GM12878 (cell line): ENCODE measurements around the gene PGBD5.

Experiments used
- CEBPB ChIP-seq, 2 experiments: fragments of 150-350 bp in 1 of 2; IDR thresholded peaks; 2 replicates each; pipeline ENCODE4 v1.6.1; 2012 to 2014; ENCODE audit warnings: low read depth in 2 of 2, low read length in 2 of 2, borderline replicate concordance in 1 of 2, inconsistent platforms in 1 of 2
- FOXM1 ChIP-seq: IDR thresholded peaks from 2 replicates; pipeline ENCODE4 v1.6.1; 2012; ENCODE audit warnings: low read depth, mild to moderate bottlenecking, inconsistent platforms, low read length, moderate library complexity
- JUNB ChIP-seq: IDR thresholded peaks from 2 replicates; pipeline ENCODE4 v1.6.1; 2016; ENCODE audit warnings: antibody characterized with exemption, mild to moderate bottlenecking
- NBN ChIP-seq: fragments of 450-650 bp; IDR thresholded peaks from 2 replicates; pipeline ENCODE4 v1.6.1; 2016
- NKRF ChIP-seq: fragments of 450-650 bp; conservative IDR thresholded peaks from 2 replicates; pipeline ENCODE4 v1.6.1; 2017; ENCODE audit warnings: mild to moderate bottlenecking, moderate library complexity
- RAD21 ChIP-seq: IDR thresholded peaks from 2 replicates; pipeline ENCODE4 v1.6.1; 2011; ENCODE audit warnings: mild to moderate bottlenecking, low read depth, low read length, moderate library complexity; ENCODE audit not compliant: insufficient read depth
- SMAD5 ChIP-seq: IDR thresholded peaks from 2 replicates; pipeline ENCODE4 v1.6.1; 2016; ENCODE audit warnings: antibody characterized with exemption, low read depth
- SMC3 ChIP-seq: IDR thresholded peaks from 2 replicates; pipeline ENCODE4 v1.6.1; 2011; ENCODE audit warnings: low read length, improper control_type of control experiment, borderline replicate concordance
- SP1 ChIP-seq: IDR thresholded peaks from one replicate; pipeline ENCODE4 v1.6.1; 2011; ENCODE audit warnings: low read depth, low read length
- SUPT20H ChIP-seq: IDR thresholded peaks from 2 replicates; pipeline ENCODE4 v1.6.1; 2011; ENCODE audit warnings: low read depth, mild to moderate bottlenecking, low read length, moderate library complexity, borderline replicate concordance; ENCODE audit not compliant: control insufficient read depth
- TF ChIP-seq, protein P1 (sequence below), 3 experiments: IDR thresholded peaks in 2 of 3; conservative IDR thresholded peaks in 1 of 3; 2 replicates each; pipeline ENCODE4 v1.5.1; 2011; ENCODE audit warnings: low read depth in 3 of 3, low read length in 3 of 3, mild to moderate bottlenecking in 3 of 3, control low read depth in 2 of 3, moderate library complexity in 2 of 3, inconsistent platforms in 1 of 3, mixed read lengths in 1 of 3; ENCODE audit not compliant: control insufficient read depth in 2 of 3, insufficient read depth in 1 of 3; ENCODE audit errors: extremely low read depth in 1 of 3
- TF ChIP-seq, protein P2 (sequence below): fragments of 450-650 bp; IDR thresholded peaks from 2 replicates; pipeline ENCODE4 v1.6.1; 2014; ENCODE audit warnings: mild to moderate bottlenecking
- TF ChIP-seq, protein P3 (sequence below): fragments of 450-650 bp; IDR thresholded peaks from 2 replicates; pipeline ENCODE4 v1.6.1; 2017; ENCODE audit warnings: mild to moderate bottlenecking, moderate library complexity

DNA sequence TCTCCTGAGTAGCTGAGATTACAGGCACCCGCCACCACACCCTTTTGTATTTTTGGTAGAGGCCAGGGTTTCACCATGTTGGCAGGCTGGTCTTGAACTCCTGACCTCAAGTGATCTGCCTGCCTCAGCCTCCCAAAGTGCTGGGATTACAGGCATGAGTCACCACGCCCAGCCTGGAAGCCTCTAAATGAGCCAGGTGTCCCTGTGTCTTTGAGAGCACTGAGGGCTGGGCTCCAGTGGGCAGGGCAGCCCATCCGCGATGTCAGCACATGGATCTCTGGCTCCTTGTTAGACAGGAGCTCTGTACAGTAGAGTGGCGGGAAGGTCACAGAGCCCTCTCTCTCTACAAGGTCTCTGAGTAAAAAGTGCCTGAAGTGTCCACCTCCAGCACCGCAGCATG, 124.3 kb downstream of the PGBD5 start:
- TF ChIP-seq NBN (no peak), CEBPB (IDR thresholded peaks at IDR 0.05; ENCODE audit: borderline replicate concordance in 1 of 2, low read depth in 2 of 2, low read length in 2 of 2) (no peak), NKRF (no peak), RAD21 (no peak), JUNB (no peak), FOXM1 (no peak), SP1 (no peak), SMAD5 (no peak), SUPT20H (no peak), SMC3 (no peak)
- TF ChIP-seq, protein P1, sequence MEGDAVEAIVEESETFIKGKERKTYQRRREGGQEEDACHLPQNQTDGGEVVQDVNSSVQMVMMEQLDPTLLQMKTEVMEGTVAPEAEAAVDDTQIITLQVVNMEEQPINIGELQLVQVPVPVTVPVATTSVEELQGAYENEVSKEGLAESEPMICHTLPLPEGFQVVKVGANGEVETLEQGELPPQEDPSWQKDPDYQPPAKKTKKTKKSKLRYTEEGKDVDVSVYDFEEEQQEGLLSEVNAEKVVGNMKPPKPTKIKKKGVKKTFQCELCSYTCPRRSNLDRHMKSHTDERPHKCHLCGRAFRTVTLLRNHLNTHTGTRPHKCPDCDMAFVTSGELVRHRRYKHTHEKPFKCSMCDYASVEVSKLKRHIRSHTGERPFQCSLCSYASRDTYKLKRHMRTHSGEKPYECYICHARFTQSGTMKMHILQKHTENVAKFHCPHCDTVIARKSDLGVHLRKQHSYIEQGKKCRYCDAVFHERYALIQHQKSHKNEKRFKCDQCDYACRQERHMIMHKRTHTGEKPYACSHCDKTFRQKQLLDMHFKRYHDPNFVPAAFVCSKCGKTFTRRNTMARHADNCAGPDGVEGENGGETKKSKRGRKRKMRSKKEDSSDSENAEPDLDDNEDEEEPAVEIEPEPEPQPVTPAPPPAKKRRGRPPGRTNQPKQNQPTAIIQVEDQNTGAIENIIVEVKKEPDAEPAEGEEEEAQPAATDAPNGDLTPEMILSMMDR (IDR thresholded peaks at IDR 0.05 in 2 of 3, conservative IDR thresholded peaks at IDR 0.05 in 1 of 3; ENCODE audit: control insufficient read depth in 2 of 3, extremely low read depth in 1 of 3, insufficient read depth in 1 of 3, low read depth in 3 of 3, low read length in 3 of 3) = no peak
- TF ChIP-seq, protein P2, sequence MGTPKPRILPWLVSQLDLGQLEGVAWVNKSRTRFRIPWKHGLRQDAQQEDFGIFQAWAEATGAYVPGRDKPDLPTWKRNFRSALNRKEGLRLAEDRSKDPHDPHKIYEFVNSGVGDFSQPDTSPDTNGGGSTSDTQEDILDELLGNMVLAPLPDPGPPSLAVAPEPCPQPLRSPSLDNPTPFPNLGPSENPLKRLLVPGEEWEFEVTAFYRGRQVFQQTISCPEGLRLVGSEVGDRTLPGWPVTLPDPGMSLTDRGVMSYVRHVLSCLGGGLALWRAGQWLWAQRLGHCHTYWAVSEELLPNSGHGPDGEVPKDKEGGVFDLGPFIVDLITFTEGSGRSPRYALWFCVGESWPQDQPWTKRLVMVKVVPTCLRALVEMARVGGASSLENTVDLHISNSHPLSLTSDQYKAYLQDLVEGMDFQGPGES = no peak
- TF ChIP-seq, protein P3, sequence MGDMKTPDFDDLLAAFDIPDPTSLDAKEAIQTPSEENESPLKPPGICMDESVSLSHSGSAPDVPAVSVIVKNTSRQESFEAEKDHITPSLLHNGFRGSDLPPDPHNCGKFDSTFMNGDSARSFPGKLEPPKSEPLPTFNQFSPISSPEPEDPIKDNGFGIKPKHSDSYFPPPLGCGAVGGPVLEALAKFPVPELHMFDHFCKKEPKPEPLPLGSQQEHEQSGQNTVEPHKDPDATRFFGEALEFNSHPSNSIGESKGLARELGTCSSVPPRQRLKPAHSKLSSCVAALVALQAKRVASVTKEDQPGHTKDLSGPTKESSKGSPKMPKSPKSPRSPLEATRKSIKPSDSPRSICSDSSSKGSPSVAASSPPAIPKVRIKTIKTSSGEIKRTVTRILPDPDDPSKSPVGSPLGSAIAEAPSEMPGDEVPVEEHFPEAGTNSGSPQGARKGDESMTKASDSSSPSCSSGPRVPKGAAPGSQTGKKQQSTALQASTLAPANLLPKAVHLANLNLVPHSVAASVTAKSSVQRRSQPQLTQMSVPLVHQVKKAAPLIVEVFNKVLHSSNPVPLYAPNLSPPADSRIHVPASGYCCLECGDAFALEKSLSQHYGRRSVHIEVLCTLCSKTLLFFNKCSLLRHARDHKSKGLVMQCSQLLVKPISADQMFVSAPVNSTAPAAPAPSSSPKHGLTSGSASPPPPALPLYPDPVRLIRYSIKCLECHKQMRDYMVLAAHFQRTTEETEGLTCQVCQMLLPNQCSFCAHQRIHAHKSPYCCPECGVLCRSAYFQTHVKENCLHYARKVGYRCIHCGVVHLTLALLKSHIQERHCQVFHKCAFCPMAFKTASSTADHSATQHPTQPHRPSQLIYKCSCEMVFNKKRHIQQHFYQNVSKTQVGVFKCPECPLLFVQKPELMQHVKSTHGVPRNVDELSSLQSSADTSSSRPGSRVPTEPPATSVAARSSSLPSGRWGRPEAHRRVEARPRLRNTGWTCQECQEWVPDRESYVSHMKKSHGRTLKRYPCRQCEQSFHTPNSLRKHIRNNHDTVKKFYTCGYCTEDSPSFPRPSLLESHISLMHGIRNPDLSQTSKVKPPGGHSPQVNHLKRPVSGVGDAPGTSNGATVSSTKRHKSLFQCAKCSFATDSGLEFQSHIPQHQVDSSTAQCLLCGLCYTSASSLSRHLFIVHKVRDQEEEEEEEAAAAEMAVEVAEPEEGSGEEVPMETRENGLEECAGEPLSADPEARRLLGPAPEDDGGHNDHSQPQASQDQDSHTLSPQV = no peak
